GM23338 (cell line): ENCODE measurements around the gene MPRIP. TPM values are rescaled to one million over a fixed set of nuclear protein-coding genes. Genes with fewer than 3 reads are reported as not detected.

ENCODE experiments used
- ATAC-seq: fragments of 200-7000 bp; cut with Tn5 transposase; 3 replicates; pipeline ENCODE4 v1.9.1; 2020
- DNase-seq: peaks from one replicate; pipeline ENCODE4 v3.0.0-alpha.2; 2015; ENCODE audit warnings: low spot score
- H2AFZ ChIP-seq: fragments of 200-600 bp; sonication (generic); 2 replicates; pipeline ENCODE4 v1.8.0; 2016; ENCODE audit warnings: antibody characterized with exemption, mild to moderate bottlenecking, moderate library complexity
- H3F3A ChIP-seq: fragments of 200-600 bp; sonication (generic); replicated peaks from 2 replicates; pipeline ENCODE4 v1.8.0; 2017; ENCODE audit warnings: antibody characterized with exemption, mixed run types, low read depth
- H3K27ac ChIP-seq: fragments of 200-600 bp; sonication (generic); 2 replicates; pipeline ENCODE4 v1.6.1; 2016; ENCODE audit warnings: low read depth
- H3K27me3 ChIP-seq: fragments of 200-600 bp; sonication (generic); 2 replicates; pipeline ENCODE4 v1.8.0; 2016; ENCODE audit warnings: mild to moderate bottlenecking, mixed run types, moderate library complexity; ENCODE audit not compliant: insufficient read depth
- H3K36me3 ChIP-seq: fragments of 200-600 bp; sonication (generic); 2 replicates; pipeline ENCODE4 v1.8.0; 2016; ENCODE audit warnings: mild to moderate bottlenecking; ENCODE audit not compliant: insufficient read depth
- H3K4me1 ChIP-seq: fragments of 200-600 bp; sonication (generic); 2 replicates; pipeline ENCODE4 v1.8.0; 2016; ENCODE audit warnings: mild to moderate bottlenecking, moderate library complexity; ENCODE audit not compliant: insufficient read depth
- H3K4me2 ChIP-seq: fragments of 200-600 bp; sonication (generic); 2 replicates; pipeline ENCODE4 v1.7.1; 2017; ENCODE audit warnings: mixed run types
- H3K4me3 ChIP-seq: fragments of 200-600 bp; sonication (generic); 2 replicates; pipeline ENCODE4 v1.6.1; 2016; ENCODE audit warnings: mixed run types
- H3K79me2 ChIP-seq: fragments of 200-600 bp; sonication (generic); replicated peaks from 2 replicates; pipeline ENCODE4 v1.8.0; 2017; ENCODE audit warnings: mild to moderate bottlenecking; ENCODE audit not compliant: insufficient read depth
- H3K9me2 ChIP-seq: fragments of 200-600 bp; sonication (generic); 2 replicates; pipeline ENCODE4 v1.8.0; 2017; ENCODE audit not compliant: insufficient read depth
- H4K20me1 ChIP-seq: fragments of 200-600 bp; sonication (generic); replicated peaks from 2 replicates; pipeline ENCODE4 v1.8.0; 2017; ENCODE audit warnings: mild to moderate bottlenecking; ENCODE audit not compliant: insufficient read depth
- H3K27ac Mint-ChIP-seq: 2 replicates; pipeline ENCODE4 v1.8.0; 2020; ENCODE audit warnings: inconsistent platforms, mild to moderate bottlenecking, moderate library complexity, mixed read lengths
- H3K27me3 Mint-ChIP-seq: 3 replicates; pipeline ENCODE4 v1.8.0; 2022; ENCODE audit warnings: low read depth, mild to moderate bottlenecking, moderate library complexity, mixed read lengths, inconsistent platforms; ENCODE audit not compliant: insufficient read depth, poor library complexity
- H3K36me3 Mint-ChIP-seq: 3 replicates; pipeline ENCODE4 v1.8.0; 2021; ENCODE audit warnings: low read depth, mild to moderate bottlenecking, inconsistent platforms, moderate library complexity, mixed read lengths
- H3K4me1 Mint-ChIP-seq: 3 replicates; pipeline ENCODE4 v1.8.0; 2020; ENCODE audit warnings: mild to moderate bottlenecking, inconsistent platforms, mixed read lengths
- H3K4me3 Mint-ChIP-seq: 3 replicates; pipeline ENCODE4 v1.8.0; 2021; ENCODE audit warnings: moderate library complexity, mild to moderate bottlenecking, inconsistent platforms, mixed read lengths
- H3K9me3 Mint-ChIP-seq: 3 replicates; pipeline ENCODE4 v1.8.0; 2020; ENCODE audit warnings: moderate library complexity, mild to moderate bottlenecking, inconsistent platforms, mixed read lengths
- CREB1 ChIP-seq: fragments of 250-450 bp; sonication (Bioruptor Pico); IDR thresholded peaks from 2 replicates; pipeline ENCODE4 v1.5.0; 2020; ENCODE audit warnings: low read depth, mild to moderate bottlenecking, moderate library complexity
- EZH2 ChIP-seq: fragments of 200-600 bp; sonication (generic); IDR thresholded peaks from one replicate; pipeline ENCODE4 v1.8.0; 2017; ENCODE audit warnings: antibody characterized with exemption, mild to moderate bottlenecking, low read depth; ENCODE audit not compliant: unreplicated experiment
- EZH2phosphoT487 ChIP-seq: fragments of 200-600 bp; sonication (generic); IDR thresholded peaks from one replicate; pipeline ENCODE4 v1.8.1; 2018; ENCODE audit warnings: antibody characterized with exemption; ENCODE audit not compliant: unreplicated experiment
- JUNB ChIP-seq: IDR thresholded peaks from one replicate; pipeline ENCODE4 v1.6.1; 2016; ENCODE audit warnings: antibody characterized with exemption; ENCODE audit not compliant: unreplicated experiment
- NANOG ChIP-seq: IDR thresholded peaks from 2 replicates; pipeline ENCODE4 v1.6.1; 2016; ENCODE audit warnings: antibody characterized with exemption, borderline replicate concordance
- POLR2AphosphoS5 ChIP-seq: IDR thresholded peaks from 2 replicates; pipeline ENCODE4 v1.6.1; 2016; ENCODE audit warnings: antibody characterized with exemption, low read depth
- STAT1 ChIP-seq: IDR thresholded peaks from one replicate; pipeline ENCODE4 v1.6.1; 2016; ENCODE audit warnings: antibody characterized with exemption; ENCODE audit not compliant: unreplicated experiment
- ZNF114 ChIP-seq: fragments of 250-450 bp; sonication (Bioruptor Pico); IDR thresholded peaks from 2 replicates; pipeline ENCODE4 v1.5.0; 2020; ENCODE audit warnings: mild to moderate bottlenecking, moderate library complexity
- ZNF331 ChIP-seq: fragments of 250-450 bp; sonication (Bioruptor Pico); IDR thresholded peaks from 2 replicates; pipeline ENCODE4 v1.5.0; 2020; ENCODE audit warnings: low read depth, mild to moderate bottlenecking, moderate library complexity
- polyA plus RNA-seq: library from polyadenylated mRNA; unstranded; fragments of >200 nt; fragmentation: Nextera tagmentation; extraction: Ambion mirVana; gene quantifications from 2 replicates; pipeline ENCODE4 v1.2.1, GENCODE V29; 2016
- total RNA-seq: library from RNA; depleted of rRNA; stranded (reverse); fragments of >200 nt; shearing (Covaris generic); gene quantifications from 2 replicates; pipeline ENCODE4 v1.2.3, GENCODE V29; 2014
- TF ChIP-seq, protein P1 (sequence below): IDR thresholded peaks from 2 replicates; pipeline ENCODE4 v1.6.1; 2016; ENCODE audit warnings: antibody characterized with exemption
- TF ChIP-seq, protein P2 (sequence below): fragments of 250-450 bp; sonication (Bioruptor Pico); IDR thresholded peaks from 2 replicates; pipeline ENCODE4 v1.5.0; 2020; ENCODE audit warnings: mild to moderate bottlenecking, moderate library complexity
- TF ChIP-seq, protein P3 (sequence below), 2 experiments: fragments of 200-600 bp in 1 of 2; sonication (generic) in 1 of 2; conservative IDR thresholded peaks; 2 replicates each; pipeline versions ENCODE4 v1.5.1 to v1.6.1; 2016 to 2017; ENCODE audit warnings: antibody characterized with exemption in 2 of 2, low read depth in 2 of 2, mild to moderate bottlenecking in 2 of 2, moderate library complexity in 1 of 2
- TF ChIP-seq, protein P4 (sequence below): IDR thresholded peaks from one replicate; pipeline ENCODE4 v1.6.1; 2018; ENCODE audit warnings: antibody characterized with exemption; ENCODE audit not compliant: unreplicated experiment

The MPRIP gene
- total and polyA plus RNA-seq, 2 experiments from 2014 or later, result 39.3 to 113 TPM

DNA sequence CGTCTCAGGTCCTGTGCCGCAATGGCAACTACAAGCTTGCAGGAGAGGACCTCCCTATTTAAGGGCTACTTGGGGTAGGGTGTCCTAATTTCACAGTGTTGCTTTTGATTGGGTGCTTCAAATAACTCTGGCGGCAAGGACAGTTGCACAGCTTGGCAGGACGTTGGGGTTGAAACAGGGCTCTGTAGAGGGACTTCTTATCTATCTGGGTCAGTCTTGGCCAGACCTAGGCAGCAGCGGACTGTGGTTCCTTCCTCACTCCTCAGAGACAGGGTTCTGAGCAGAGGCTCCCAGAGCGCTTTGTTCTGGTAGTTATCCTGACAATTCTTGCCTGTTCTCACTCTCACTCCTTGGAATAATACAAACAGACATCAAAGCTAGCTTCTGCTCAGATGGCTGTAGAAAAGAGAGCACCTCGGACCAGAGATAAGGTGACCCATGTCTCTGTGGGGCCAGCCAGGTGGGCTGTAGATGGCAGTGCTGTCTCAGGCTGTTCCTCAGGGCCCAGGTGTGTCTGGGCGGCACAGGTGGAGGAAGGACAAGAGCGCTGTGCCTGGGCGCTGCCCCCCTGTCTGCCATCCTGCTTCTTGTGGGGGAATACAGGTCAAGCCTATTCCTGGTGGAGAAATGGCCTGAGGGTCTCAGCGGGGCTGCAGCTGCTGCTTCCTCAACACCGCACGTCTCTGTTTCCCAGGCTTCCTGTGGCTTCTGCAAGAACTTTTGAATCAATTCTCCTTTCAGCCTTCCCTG, 102.8 kb downstream of the MPRIP start:
- Histone ChIP-seq H3K79me2 (no peaks in the 10 kb centered on the region), H3K9me2 (no peaks in the 10 kb centered on the region), H3K27ac (no peak overlapping the region), H2AFZ (no peak overlapping the region), H3K27me3 (no peaks in the 10 kb centered on the region), H3K4me3 (no peak overlapping the region), H3F3A (no peaks in the 10 kb centered on the region), H3K4me1 (0 out of 2 replicates have a peak, but pooled peaks cover 5% of the 10 kb centered on the region), H3K4me2 (no peak overlapping the region), H3K36me3 (no peaks in the 10 kb centered on the region; the same call in 1 of the 2 replicates), H4K20me1 (peaks cover 3% of the 10 kb centered on the region; the same call in 1 of the 2 replicates)
- Mint-ChIP-seq H3K4me1 (peaks cover 21% of the 10 kb centered on the region), H3K9me3 (no peaks in the 10 kb centered on the region; the same call in 2 of the 3 replicates), H3K27me3 (peaks cover 9% of the 10 kb centered on the region), H3K4me3 (no peak overlapping the region), H3K27ac (no peak overlapping the region), H3K36me3 (peaks cover 29% of the 10 kb centered on the region)
- DNase-seq (no peak), ATAC-seq (no peak)
- TF ChIP-seq JUNB (no peak), CREB1 (CRISPR knock-in tag) (no peak), NANOG (no peak), ZNF114 (CRISPR knock-in tag) (no peak), POLR2AphosphoS5 (no peak), EZH2phosphoT487 (no peak), ZNF331 (no peak), EZH2 (no peak), STAT1 (no peak)
- TF ChIP-seq, protein P1, sequence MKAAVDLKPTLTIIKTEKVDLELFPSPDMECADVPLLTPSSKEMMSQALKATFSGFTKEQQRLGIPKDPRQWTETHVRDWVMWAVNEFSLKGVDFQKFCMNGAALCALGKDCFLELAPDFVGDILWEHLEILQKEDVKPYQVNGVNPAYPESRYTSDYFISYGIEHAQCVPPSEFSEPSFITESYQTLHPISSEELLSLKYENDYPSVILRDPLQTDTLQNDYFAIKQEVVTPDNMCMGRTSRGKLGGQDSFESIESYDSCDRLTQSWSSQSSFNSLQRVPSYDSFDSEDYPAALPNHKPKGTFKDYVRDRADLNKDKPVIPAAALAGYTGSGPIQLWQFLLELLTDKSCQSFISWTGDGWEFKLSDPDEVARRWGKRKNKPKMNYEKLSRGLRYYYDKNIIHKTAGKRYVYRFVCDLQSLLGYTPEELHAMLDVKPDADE, result no peak
- TF ChIP-seq, protein P2, sequence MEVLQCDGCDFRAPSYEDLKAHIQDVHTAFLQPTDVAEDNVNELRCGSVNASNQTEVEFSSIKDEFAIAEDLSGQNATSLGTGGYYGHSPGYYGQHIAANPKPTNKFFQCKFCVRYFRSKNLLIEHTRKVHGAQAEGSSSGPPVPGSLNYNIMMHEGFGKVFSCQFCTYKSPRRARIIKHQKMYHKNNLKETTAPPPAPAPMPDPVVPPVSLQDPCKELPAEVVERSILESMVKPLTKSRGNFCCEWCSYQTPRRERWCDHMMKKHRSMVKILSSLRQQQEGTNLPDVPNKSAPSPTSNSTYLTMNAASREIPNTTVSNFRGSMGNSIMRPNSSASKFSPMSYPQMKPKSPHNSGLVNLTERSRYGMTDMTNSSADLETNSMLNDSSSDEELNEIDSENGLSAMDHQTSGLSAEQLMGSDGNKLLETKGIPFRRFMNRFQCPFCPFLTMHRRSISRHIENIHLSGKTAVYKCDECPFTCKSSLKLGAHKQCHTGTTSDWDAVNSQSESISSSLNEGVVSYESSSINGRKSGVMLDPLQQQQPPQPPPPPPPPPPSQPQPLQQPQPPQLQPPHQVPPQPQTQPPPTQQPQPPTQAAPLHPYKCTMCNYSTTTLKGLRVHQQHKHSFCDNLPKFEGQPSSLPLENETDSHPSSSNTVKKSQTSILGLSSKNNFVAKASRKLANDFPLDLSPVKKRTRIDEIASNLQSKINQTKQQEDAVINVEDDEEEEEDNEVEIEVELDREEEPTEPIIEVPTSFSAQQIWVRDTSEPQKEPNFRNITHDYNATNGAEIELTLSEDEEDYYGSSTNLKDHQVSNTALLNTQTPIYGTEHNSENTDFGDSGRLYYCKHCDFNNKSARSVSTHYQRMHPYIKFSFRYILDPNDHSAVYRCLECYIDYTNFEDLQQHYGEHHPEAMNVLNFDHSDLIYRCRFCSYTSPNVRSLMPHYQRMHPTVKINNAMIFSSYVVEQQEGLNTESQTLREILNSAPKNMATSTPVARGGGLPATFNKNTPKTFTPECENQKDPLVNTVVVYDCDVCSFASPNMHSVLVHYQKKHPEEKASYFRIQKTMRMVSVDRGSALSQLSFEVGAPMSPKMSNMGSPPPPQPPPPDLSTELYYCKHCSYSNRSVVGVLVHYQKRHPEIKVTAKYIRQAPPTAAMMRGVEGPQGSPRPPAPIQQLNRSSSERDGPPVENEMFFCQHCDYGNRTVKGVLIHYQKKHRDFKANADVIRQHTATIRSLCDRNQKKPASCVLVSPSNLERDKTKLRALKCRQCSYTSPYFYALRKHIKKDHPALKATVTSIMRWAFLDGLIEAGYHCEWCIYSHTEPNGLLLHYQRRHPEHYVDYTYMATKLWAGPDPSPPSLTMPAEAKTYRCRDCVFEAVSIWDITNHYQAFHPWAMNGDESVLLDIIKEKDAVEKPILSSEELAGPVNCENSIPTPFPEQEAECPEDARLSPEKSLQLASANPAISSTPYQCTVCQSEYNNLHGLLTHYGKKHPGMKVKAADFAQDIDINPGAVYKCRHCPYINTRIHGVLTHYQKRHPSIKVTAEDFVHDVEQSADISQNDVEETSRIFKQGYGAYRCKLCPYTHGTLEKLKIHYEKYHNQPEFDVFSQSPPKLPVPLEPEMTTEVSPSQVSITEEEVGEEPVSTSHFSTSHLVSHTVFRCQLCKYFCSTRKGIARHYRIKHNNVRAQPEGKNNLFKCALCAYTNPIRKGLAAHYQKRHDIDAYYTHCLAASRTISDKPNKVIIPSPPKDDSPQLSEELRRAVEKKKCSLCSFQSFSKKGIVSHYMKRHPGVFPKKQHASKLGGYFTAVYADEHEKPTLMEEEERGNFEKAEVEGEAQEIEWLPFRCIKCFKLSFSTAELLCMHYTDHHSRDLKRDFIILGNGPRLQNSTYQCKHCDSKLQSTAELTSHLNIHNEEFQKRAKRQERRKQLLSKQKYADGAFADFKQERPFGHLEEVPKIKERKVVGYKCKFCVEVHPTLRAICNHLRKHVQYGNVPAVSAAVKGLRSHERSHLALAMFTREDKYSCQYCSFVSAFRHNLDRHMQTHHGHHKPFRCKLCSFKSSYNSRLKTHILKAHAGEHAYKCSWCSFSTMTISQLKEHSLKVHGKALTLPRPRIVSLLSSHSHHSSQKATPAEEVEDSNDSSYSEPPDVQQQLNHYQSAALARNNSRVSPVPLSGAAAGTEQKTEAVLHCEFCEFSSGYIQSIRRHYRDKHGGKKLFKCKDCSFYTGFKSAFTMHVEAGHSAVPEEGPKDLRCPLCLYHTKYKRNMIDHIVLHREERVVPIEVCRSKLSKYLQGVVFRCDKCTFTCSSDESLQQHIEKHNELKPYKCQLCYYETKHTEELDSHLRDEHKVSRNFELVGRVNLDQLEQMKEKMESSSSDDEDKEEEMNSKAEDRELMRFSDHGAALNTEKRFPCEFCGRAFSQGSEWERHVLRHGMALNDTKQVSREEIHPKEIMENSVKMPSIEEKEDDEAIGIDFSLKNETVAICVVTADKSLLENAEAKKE (CRISPR knock-in tag), result no peak
- TF ChIP-seq, protein P3, sequence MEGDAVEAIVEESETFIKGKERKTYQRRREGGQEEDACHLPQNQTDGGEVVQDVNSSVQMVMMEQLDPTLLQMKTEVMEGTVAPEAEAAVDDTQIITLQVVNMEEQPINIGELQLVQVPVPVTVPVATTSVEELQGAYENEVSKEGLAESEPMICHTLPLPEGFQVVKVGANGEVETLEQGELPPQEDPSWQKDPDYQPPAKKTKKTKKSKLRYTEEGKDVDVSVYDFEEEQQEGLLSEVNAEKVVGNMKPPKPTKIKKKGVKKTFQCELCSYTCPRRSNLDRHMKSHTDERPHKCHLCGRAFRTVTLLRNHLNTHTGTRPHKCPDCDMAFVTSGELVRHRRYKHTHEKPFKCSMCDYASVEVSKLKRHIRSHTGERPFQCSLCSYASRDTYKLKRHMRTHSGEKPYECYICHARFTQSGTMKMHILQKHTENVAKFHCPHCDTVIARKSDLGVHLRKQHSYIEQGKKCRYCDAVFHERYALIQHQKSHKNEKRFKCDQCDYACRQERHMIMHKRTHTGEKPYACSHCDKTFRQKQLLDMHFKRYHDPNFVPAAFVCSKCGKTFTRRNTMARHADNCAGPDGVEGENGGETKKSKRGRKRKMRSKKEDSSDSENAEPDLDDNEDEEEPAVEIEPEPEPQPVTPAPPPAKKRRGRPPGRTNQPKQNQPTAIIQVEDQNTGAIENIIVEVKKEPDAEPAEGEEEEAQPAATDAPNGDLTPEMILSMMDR (conservative IDR thresholded peaks at IDR 0.05; ENCODE audit: low read depth in 2 of 2), result no peak
- TF ChIP-seq, protein P4, sequence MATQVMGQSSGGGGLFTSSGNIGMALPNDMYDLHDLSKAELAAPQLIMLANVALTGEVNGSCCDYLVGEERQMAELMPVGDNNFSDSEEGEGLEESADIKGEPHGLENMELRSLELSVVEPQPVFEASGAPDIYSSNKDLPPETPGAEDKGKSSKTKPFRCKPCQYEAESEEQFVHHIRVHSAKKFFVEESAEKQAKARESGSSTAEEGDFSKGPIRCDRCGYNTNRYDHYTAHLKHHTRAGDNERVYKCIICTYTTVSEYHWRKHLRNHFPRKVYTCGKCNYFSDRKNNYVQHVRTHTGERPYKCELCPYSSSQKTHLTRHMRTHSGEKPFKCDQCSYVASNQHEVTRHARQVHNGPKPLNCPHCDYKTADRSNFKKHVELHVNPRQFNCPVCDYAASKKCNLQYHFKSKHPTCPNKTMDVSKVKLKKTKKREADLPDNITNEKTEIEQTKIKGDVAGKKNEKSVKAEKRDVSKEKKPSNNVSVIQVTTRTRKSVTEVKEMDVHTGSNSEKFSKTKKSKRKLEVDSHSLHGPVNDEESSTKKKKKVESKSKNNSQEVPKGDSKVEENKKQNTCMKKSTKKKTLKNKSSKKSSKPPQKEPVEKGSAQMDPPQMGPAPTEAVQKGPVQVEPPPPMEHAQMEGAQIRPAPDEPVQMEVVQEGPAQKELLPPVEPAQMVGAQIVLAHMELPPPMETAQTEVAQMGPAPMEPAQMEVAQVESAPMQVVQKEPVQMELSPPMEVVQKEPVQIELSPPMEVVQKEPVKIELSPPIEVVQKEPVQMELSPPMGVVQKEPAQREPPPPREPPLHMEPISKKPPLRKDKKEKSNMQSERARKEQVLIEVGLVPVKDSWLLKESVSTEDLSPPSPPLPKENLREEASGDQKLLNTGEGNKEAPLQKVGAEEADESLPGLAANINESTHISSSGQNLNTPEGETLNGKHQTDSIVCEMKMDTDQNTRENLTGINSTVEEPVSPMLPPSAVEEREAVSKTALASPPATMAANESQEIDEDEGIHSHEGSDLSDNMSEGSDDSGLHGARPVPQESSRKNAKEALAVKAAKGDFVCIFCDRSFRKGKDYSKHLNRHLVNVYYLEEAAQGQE, result no peak
